Heart left ventricle (tissue), 16 donors: ENCODE results near the gene FBXO42. TPM values are rescaled to one million over a fixed set of nuclear protein-coding genes. Genes with fewer than 3 reads are reported as not detected.
"Not testable (repeated sequence)": the region's sequence is repeated elsewhere in the genome, so short reads cannot be mapped to it uniquely, and the experiment has no call there.

Experiments used
- ATAC-seq, 4 donors: fragments of 200-7000 bp; cut with Tn5 transposase; one replicate each; pipeline ENCODE4 v1.9.1; 2020 to 2022; ENCODE audit warnings: moderate library complexity in 4 of 4, mild to moderate bottlenecking in 3 of 4, moderate number of reproducible peaks in 1 of 4
- DNase-seq, 5 donors: peaks; one replicate each; pipeline ENCODE4 v3.0.0-alpha.2; 2020
- H3K27ac ChIP-seq, 12 donors: fragments of 200-600 bp; sonication (generic) in 4 of 12; one replicate each; pipeline versions ENCODE4 v1.5.0 to v1.8.0; 2016 to 2022; ENCODE audit warnings: mild to moderate bottlenecking in 2 of 12
- H3K27me3 ChIP-seq, 9 donors: fragments of 200-600 bp; sonication (generic) in 2 of 9; one replicate each; pipeline versions ENCODE4 v1.5.1 to v1.8.0; 2016 to 2022; ENCODE audit warnings: mild to moderate bottlenecking in 3 of 9
- H3K36me3 ChIP-seq, 9 donors: fragments of 200-600 bp; sonication (generic) in 2 of 9; one replicate each; pipeline versions ENCODE4 v1.5.0 to v1.8.0; 2018 to 2022; ENCODE audit warnings: mild to moderate bottlenecking in 2 of 9
- H3K4me1 ChIP-seq, 12 donors: fragments of 200-600 bp; sonication (generic) in 4 of 12; one replicate each; pipeline versions ENCODE4 v1.5.0 to v1.8.0; 2016 to 2022; ENCODE audit warnings: mild to moderate bottlenecking in 3 of 12
- H3K4me3 ChIP-seq, 12 donors: fragments of 200-600 bp; sonication (generic) in 4 of 12; one replicate each; pipeline versions ENCODE4 v1.5.0 to v1.8.0; 2017 to 2022; ENCODE audit warnings: mild to moderate bottlenecking in 9 of 12, moderate library complexity in 4 of 12
- H3K9me3 ChIP-seq, 12 donors: fragments of 200-600 bp; sonication (generic) in 4 of 12; one replicate each; pipeline versions ENCODE4 v1.5.0 to v1.8.0; 2016 to 2022; ENCODE audit warnings: mild to moderate bottlenecking in 1 of 12
- CTCF ChIP-seq, 12 donors: fragments of 200-600 bp; sonication (generic) in 4 of 12; IDR thresholded peaks; one replicate each; pipeline versions ENCODE4 v1.5.0 to v1.8.0; 2018 to 2022; ENCODE audit warnings: antibody characterized with exemption in 12 of 12, mild to moderate bottlenecking in 5 of 12
- POLR2A ChIP-seq, 2 donors: fragments of 450-650 bp; IDR thresholded peaks; one replicate each; pipeline ENCODE4 v1.6.1; 2017; ENCODE audit warnings: antibody characterized with exemption in 2 of 2, mild to moderate bottlenecking in 2 of 2, moderate library complexity in 2 of 2
- WGBS, 4 donors: extraction: QIAGEN DNeasy Blood & Tissue Kit in 2 of 4; methylation state at CpG; one replicate each; pipeline versions ENCODE4 v1.1.5 to v1.1.7; 2013 to 2018; 5-methylcytosine and 5-hydroxymethylcytosine counted together
- intact Hi-C, 10 donors: fragments of 100-400 bp; cut with DNase I; formaldehyde crosslinking; loops; one replicate each; pipeline versions ENCODE4 v1.11.1 to v1.14.2; 2022
- polyA plus RNA-seq, 2 donors: library from polyadenylated mRNA; stranded (reverse); fragments of 200-250 nt; gene quantifications; one replicate each; pipeline ENCODE4 v1.2.3, GENCODE V29; 2013
- total RNA-seq, 9 donors: library from RNA; depleted of rRNA in 2 of 9; stranded (reverse); fragments of >200 nt in 2 of 9; fragmentation: NEBNext Ultra II Directional in 3 of 9; extraction: Animal tissue kit (Norgen Biotek cat#: 25700) in 3 of 9; gene quantifications; one replicate each; pipeline versions ENCODE4 v1.1.0 to v1.2.4, GENCODE V29; 2016 to 2023
- donor health status: ischemic (EF 13 %, LVEDD 7.1; RV severe dilation, severe dysfunction).
- donor health status: healthy with polysubstance abuse.
- donor health status: DM: no; HTN: yes; CAD: no.
- donor health status: DM: no; HTN: no; CAD: no.
- donor health status: ischemic (EF 25% LVEDD 6.9; RV normal size, moderate dysfunction).
- donor health status: ischemic (EF 25% LVEDD 5.7; RV mildly dilated, moderate dysfunction).
- donor health status: healthy.
- donor health status: DM: yes; HTN: yes; CAD: no.
- donor health status: ischemic (EF 35%, LVEDD 5.7; RV mildly dilated, moderate dysfunction).
- donor health status: nonischemic (EF 11% LVEDD 7.7; RV severe dilation, severe dysfunction).
- donor health status: DM: yes; HTN: yes; CAD: no.
- donor health status: PGD.
- donor health status: ischemic (EF 29% LVEDD 5.4; RV normal size, mild dysfunction).
- donor health status: nonischemic (EF 23%, LVEDD 6.1; RV moderate dilation, normal function).

The FBXO42 gene
- total and polyA plus RNA-seq, 11 donors = 11.0 to 44.4 (median 20.1) TPM

DNA sequence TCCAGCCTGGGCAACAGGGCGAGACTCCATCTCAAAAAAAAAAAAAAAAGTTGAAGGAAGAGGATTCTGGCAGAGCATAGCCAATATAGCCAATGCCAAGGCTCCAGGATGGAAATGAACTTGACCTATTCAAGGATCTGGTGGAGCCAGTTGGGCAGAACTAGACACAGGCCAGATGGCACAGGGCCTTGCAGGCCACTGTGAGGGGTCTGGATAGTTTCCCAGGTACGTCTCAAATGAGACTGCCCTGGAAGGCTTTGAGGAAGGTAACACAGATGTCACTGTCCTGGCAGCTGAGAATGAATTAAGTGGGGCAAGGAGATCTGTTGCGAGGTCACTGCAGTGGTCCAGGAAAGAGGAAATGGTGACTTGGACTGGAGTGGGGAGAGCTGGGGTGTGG lies 127.8 kb downstream of the FBXO42 start:
- Histone ChIP-seq H3K27ac (no peak overlapping the region), H3K4me1 (peaks cover 0 to 16% (median 0%) of the 10 kb centered on the region in 12 donors), H3K9me3 (peaks cover 0 to 4% (median 0%) of the 10 kb centered on the region in 12 donors), H3K4me3 (no peak overlapping the region), H3K36me3 (no peaks in the 10 kb centered on the region), H3K27me3 (peaks cover 0 to 31% (median 13%) of the 10 kb centered on the region in 9 donors)
- ATAC-seq (no peak), DNase-seq (no peak)
- 65 to 81% (median 70%) methylated on average over 3 of the region's 3 CpGs for WGBS, 4 donors
- TF ChIP-seq POLR2A (IDR thresholded peaks at IDR 0.05) (no peak), CTCF (IDR thresholded peaks at IDR 0.05) (no peak)
- intact Hi-C loops = no loop called here

DNA sequence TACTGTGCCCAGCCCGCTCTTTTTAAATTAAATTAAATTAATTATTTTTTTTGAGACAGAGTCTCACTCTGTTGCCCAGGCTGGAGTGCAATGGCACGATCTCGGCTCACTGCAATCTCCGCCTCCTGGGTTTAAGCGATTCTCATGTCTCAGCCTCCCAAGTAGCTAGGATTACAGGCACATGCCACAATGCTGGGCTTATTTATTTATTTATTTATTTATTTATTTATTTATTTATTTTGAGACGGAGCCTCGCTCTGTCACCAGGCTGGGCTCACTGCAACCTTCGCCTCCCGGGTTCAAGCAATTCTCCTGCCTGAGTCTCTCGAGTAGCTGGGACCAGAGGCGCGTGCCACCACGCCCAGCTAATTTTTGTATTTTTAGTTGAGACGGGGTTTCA lies 129.6 kb downstream of the FBXO42 start:
- H3K4me3 ChIP-seq, DNase-seq, H3K9me3 ChIP-seq, ATAC-seq, H3K27ac ChIP-seq, H3K36me3 ChIP-seq, intact Hi-C loops: not testable (repeated sequence)
- H3K27me3 ChIP-seq = peaks cover 0 to 20% (median 12%) of the 10 kb centered on the region in 9 donors
- H3K4me1 ChIP-seq = peaks cover 0 to 20% (median 4%) of the 10 kb centered on the region in 12 donors
- WGBS, 4 donors = 89 to 94% (median 93%) methylated on average over 14 of the region's 14 CpGs

DNA sequence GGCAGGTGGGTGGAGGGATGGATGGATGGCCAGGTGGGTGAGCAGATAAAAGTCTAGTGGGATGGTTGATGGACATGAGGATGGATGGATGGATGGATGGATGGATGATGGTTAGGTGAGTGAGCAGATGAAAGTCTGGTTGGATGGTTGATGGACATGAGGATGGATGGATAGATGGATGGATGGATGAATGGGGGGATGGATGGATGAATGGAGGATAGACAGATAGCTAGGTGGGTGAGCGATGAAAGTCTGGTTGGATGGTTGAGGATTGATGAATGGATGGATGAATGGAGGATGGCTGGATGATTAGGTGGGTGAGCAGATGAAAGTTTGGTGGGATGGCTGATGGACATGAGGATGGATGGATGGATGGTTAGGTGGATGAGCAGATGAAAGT lies 130.8 kb downstream of the FBXO42 start:
- ATAC-seq (no peak), DNase-seq (no peak)
- H3K4me3 ChIP-seq = no peak overlapping the region
- no peaks in the 10 kb centered on the region for H3K9me3 ChIP-seq
- H3K4me1 ChIP-seq = peaks cover 0 to 17% (median 10%) of the 10 kb centered on the region in 12 donors
- H3K27me3 ChIP-seq = peaks cover 0 to 8% (median 2%) of the 10 kb centered on the region in 9 donors
- intact Hi-C loops = no loop called here
- WGBS, 4 donors = 94 to 100% (median 100%) methylated on average over 1 of the region's 1 CpG
- TF ChIP-seq CTCF (IDR thresholded peaks at IDR 0.05) (no peak), POLR2A (IDR thresholded peaks at IDR 0.05) (no peak)
- H3K27ac ChIP-seq = no peak overlapping the region
- H3K36me3 ChIP-seq = no peaks in the 10 kb centered on the region

GRCh38 chr1:16219968-16220500 lies 132.2 kb downstream of the FBXO42 start:
- Histone ChIP-seq H3K27ac (no peak overlapping the region), H3K36me3 (no peaks in the 10 kb centered on the region), H3K9me3 (no peaks in the 10 kb centered on the region), H3K27me3 (no peaks in the 10 kb centered on the region), H3K4me3 (no peak overlapping the region), H3K4me1 (peaks cover 0 to 25% (median 13%) of the 10 kb centered on the region in 12 donors)
- ATAC-seq (no peak), DNase-seq (no peak)
- no peak for TF ChIP-seq CTCF (IDR thresholded peaks at IDR 0.05)
- no peak for TF ChIP-seq POLR2A (IDR thresholded peaks at IDR 0.05)
- intact Hi-C loops = loop anchor here in 1 of 10 donors (10.0 kb wide), 1 partner anchor 135 kb away; the partner anchor contains the start of gene FBXO42
- 94 to 100% (median 96%) methylated on average over 4 of the region's 4 CpGs for WGBS, 4 donors

DNA sequence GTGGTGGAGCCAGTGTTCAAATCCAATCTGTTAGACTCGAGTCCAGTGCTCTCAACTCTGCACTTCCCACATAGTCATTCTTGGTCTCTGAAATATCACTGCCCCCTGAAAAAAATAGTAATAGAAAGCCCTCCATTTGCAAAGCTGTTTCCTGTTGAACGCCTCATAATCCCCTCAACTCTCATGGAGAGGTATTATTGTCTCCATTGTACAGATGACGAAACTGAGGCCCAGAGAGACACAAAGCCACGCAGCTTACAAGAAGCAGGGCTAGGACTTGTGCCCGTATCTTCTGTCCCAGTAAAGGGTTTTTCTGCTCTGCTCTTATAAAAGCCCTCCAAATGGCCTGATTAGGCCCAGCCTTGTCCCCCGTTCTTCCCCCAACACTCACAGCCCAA lies 133.6 kb downstream of the FBXO42 start:
- intact Hi-C loops = loop anchor here in 1 of 10 donors (10.0 kb wide), 1 partner anchor 136 kb away; the partner anchor contains the start of gene FBXO42
- ATAC-seq = no peak
- Histone ChIP-seq H3K36me3 (no peaks in the 10 kb centered on the region), H3K9me3 (no peaks in the 10 kb centered on the region), H3K4me3 (no peak overlapping the region), H3K27me3 (no peaks in the 10 kb centered on the region), H3K27ac (no peak overlapping the region), H3K4me1 (peaks cover 0 to 25% (median 13%) of the 10 kb centered on the region in 12 donors)
- no peak for DNase-seq
- 91 to 95% (median 94%) methylated on average over 6 of the region's 6 CpGs for WGBS, 4 donors
- TF ChIP-seq POLR2A (IDR thresholded peaks at IDR 0.05) = no peak
- no peak for TF ChIP-seq CTCF (IDR thresholded peaks at IDR 0.05)
